Inflammatory macrophage treated with lipopolysaccharide for 1 hour (primary cell): ENCODE results near the gene BEX2.
"Not testable (repeated sequence)": the region's sequence is repeated elsewhere in the genome, so short reads cannot be mapped to it uniquely, and the experiment has no call there.

Experiments
- DNase-seq, 2 donors: peaks; one replicate each; pipeline ENCODE4 v3.0.0-alpha.2; 2020 to 2022

BEX2 gene

DNA sequence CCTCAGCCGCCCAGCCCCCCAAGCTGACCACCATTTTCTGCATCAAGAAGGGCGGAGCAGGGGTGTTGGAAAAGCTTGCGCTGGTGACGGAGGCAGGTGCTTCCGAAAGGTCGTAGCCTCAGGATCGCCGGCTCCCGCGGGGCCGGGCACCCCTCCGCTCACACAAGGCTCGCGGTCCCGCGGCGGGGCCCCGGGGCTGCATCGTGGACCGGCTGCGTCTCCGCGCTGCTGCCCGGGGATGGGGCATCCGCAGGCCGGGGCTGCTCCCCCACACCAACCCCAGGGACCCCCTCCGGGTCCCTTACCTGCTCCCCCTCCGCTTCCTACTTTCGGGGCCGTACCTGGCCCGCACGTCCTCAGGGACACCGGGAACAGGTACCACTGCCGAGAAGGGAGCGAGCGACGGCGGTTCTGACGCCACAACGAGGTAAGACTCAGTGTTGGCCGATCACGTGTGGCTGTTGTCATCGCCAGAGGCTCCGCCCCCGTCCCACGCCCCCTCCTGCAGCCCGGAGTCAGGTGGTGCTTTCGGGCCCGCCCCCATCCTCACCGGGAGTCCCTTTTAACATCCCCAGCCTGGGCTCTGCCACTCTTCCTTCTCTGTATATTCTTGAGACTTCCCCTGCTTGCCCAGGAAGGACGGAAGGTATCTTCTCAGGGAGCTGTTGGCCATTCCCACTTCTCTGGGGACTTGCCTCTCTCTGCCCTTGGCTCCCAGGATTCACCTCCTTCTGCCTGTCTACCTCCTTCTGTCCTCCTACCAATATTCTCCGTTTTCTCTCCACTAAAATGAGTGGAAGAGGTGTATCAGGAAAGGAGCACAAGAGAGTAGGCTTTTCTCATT is at the start of gene BEX2:
TSS of gene BEX2 (minus strand) at position 436 of the 844 bp plus-strand sequence. CDS start 1,014 bp downstream, outside the sequence.
- DNase-seq = peak; percentile 23 to 25

DNA sequence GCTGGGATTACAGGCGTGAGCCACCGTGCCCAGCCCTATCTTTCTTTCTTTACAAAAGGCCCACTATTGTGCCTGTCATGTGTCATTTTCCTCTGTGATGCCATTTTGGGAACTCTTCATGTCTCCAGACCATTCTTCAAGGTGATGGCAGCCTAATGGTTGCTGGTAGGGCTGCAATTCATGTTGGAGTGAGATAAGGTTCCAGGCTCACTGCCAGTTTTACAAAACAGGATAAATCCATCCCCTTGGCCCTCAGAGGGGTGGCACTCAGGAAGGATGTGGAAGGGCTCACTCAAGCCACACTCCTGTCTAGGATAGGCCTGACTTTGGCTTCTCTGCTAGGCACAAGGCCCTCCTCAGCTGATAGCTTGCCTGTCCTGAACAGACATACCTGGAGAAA is 49.3 kb upstream of the BEX2 start:
- DNase-seq = no peak

DNA sequence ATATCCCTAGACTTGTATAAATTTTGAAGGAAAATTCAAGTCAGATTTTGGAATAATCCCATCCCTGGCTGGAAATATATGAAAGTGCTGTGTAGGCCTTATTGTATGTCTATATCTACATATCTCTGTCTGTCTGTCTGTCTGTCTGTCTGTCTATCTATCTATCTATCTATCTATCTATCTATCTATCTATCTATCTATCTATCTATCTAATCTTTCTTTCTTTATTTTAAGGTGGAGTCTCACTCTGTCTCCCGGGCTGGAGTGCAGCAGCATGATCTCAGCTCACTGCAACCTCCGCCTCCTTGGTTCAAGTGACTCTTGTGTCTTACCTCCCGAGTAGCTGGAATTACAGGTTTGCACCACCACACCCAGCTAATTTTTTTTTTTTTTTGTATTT is 48.8 kb upstream of the BEX2 start:
- DNase-seq = not testable (repeated sequence)

DNA sequence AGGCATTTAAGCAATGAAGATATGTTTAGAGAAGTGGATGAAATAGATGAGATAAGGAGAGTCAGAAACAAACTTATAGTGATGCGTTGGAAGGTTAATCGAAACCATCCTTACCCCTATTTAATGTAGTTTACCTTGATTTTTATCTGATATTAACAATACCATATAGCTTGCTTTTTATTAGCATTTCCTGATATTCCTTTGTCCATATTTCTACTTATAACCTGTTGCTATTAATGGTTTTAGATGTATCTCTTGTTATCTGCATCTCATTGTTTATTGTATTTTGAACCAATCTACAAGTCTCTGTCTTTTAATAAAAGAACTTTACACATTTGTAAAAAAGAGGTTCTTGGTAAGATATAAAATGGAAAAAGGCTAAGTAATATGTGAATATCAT is 47.1 kb upstream of the BEX2 start:
- no peak for DNase-seq

DNA sequence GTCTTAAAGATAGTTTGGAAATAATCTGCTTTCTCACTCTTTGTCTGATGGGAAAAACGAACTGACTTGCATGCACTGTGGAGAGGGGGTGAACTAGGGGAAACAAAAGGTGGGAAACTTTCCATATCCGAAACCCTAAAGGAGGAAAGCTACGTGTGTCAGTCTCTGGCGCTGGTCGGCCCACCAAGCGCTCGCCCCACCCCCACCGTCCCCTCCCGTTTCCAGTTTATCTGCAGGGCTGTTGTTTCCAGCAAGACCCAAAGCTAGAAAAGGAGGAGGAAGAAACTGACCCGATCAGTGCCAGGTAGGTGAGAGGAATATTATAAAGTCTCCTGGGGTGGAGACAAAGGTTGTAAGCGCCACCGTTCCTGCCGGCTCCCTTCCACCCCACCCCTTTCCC is 46.1 kb upstream of the BEX2 start:
- DNase-seq = no peak

DNA sequence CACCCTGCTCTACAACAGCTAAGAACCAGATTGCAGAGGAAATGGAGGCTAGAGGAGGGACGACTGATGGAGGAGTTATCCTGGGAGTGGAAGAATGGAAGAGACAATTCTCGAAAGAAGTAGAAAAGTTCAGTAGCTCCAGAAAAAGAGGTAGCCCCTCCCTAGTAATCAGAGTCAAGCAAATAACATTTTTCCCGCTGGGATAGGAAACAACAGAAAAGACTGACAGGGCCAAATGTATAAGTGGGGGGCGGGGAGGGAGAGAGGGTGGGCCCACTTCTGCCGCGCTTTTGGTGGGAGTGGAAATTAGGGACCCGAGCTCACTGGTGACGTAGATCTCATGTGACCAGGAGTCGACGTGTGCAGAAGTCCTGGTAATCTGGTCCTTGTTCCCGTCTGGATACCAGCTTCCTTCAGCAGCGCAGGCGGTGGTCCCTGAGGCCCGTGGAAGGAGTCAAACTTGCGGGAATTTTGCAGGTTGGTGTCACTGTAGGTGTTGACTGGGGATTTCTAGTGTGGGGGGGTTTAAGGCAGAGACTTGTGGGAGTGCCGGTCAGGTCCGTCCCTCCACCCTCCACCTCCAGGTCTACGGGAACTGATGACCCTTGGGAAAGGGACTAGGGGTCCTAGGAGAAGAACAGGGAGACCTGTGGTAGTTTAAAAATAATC is 45.5 kb upstream of the BEX2 start, which contains the start of gene TCEAL9:
TSS of gene TCEAL9 (plus strand) at position 377 of the 669 bp plus-strand sequence. CDS start 1,179 bp downstream, outside the sequence.
- peak; percentile 12 to 19 for DNase-seq

DNA sequence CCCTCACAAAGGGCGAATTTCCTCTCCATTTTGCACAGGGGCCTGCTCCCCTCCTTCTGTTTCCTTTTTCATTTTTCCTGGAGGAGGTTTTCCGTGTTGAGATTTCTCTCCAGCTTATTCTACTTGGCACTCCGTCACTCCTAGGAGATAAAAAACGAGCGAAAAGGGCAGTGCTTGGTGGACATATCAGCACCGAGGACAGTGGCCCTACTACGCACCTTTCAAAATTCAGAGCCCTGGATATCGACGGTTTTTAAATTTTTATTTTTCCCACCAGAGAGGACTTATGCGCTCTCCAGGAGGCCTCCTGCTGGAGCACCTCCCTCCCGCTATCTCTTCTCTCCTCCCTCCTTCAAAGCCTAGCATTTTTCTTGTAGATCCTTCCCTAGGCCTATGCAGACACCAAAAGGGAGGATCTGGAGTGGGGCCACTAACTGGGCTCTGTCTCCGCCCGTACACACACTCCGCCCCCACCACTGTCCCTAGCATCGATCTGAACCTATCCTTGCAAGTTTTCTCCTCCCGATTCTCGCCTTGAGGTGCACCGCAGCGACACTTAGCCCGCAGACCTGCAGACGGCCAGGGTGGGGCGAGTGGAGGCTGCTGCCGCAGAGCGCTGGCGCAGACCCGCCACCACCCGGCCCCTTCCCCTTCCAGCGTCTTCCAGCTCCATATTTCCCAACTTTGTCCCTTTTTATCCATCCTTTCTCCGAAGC is 37.0 kb upstream of the BEX2 start:
- no peak for DNase-seq

DNA sequence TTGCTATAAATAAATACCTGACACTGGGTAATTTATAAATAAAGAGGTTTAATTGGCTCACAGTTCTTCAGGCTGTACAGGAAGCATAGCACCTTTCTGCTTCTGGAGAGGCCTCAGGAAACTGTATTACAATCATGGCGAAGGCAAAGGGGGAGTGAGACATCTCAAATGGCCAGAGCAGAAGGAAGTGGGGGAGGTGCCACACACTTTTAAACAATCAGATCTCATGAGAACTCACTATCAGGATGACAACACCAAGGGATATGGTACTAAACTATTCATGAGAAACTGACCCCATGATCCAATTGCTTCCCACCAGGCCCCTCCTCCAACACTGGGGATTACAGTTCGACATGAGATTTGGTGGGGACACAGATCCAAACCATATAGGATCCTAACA is 33.8 kb upstream of the BEX2 start:
- no peak for DNase-seq

DNA sequence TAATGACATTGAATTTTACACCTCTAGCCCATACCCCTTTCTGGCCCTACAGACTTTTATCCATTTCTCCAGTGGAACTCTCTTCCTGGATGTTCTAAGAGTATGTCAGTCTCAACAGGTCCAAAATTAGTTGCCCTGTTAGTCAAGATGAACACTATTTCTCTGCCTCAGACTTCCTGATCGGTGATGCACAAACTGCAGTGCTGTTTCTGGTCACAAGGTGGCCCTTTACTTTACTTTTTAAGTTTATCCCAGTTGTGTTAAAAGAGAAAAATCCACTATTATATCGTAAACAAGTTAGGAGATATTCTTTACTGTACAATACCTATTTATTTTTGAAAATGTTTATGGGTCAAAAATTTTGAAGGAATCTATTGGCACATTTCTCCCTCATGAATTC is 32.3 kb upstream of the BEX2 start:
- DNase-seq = peak; percentile 13 to 56

DNA sequence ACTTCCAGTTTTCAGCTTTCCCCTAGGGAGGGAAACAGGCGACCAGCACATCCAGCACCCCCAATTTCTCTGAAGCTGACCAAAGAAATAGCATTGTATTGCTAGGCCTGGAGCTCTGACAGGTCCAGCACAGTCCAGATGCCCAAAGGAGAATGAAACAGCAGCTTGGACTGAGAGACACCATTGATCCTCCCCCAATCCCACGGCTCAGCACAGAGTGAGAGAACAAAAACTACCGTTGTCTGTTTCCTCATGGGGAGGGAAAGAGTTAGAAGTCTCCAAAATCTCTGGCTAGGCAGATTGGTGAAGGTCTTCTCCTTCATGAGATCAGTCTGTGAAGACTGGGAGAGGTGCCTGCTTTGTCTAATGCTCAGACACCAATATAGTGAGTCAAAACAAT is 27.9 kb upstream of the BEX2 start:
- DNase-seq = no peak

DNA sequence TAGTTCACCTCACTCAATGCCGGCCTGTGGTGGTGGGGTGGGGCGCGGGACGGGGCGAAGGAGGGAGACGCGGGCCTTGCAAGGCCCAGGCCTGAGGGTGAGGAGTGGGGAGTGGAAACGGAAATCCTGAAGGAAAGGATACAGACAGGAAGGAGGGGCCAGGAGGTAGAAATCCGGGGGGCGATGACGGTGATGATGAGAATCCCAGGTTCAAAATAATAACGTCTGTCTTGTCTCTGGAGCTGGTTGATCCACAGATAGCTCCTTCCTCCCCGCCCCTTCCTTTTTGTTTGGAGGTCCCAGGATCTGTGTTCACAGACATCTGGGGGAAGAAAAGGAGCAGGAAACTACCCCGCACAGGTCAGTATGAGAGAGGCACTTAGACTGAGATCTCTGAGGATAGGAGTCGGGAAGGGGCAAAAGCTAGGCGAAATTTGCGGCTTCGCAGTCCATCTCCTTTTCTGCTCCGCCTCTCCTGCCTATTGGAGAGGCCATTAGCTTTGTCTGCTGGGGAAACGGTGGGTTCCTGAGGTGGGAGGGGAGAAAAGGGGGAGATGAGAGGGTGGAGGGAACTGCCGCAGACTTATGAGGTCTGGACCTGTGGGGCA is 20.0 kb upstream of the BEX2 start:
- DNase-seq = no peak

DNA sequence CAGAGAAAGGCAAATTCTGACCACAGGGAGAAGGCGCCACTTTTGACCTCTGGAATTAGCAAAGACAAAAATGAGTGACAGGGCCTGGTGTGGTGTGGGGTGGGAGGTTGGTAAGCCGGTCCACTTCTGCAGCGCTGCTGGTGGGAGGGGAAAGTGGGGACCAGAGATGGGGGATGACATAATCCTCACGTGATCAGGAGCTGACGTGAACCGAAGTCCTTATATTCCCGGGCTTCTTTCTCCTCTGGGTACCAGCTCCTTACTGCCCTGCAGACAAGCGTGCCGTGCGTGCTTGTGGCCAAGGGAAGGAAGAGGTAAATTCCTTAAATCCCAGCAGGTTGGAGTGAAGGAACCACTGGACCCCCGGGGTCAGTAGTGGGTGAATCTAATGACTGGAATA is 19.2 kb upstream of the BEX2 start, which contains the start of gene TCEAL7:
TSS of gene TCEAL7 (plus strand) at position 249 of the 400 bp plus-strand sequence. CDS start 1,165 bp downstream, outside the sequence.
- DNase-seq = no peak

DNA sequence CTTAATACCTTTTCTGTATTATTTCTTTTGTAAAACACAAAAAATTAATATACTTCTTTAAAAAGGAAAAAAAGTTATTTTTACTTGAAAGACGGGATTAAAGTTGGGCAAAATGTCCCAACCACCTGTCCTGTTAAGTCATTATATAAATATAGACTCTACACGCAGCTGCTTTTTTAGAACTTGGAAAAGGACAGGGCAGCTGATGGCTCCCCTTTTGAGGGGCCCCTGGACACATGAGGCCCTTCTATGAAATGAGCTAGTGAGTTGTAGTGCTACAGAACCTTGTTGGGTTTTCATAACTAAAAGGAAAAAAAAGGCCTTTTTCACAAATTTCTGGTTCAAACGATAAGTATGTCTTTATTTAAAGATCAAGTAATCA is 600 bp upstream of the BEX2 start:
- no peak for DNase-seq

DNA sequence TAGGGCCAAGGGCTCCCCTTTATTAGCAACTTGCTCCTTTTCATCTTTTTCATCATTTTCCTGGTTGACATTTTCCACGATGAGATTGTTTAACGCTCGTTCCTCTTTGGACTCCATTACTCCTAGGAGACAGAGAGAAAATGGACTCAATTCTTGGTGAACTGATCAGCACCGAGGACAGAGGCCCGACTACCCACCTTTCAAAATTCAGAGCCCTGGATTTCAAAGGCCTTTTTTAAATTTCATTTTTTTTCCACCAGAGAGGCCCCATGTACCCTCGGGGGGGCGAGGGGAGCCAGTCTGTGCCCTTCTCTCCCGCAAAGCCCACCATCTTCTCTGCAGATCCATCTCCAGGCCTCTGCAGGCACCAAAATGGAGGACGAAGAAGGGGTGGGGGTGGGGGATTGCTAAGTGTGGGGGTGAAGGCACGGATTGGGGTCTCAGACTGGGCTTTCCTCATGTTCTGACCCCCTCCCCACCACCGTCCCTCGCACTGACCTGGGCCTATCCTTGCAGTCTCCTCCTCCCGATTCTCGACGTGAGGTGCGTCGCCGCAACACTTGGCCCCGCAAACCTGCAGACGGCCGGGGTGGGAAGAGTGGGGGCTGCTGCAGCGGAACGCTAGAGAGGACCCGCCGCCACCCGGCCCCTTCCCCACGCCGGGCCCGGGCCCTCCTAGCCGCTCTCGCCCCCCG is 783 bp downstream of the BEX2 start:
- no peak for DNase-seq

DNA sequence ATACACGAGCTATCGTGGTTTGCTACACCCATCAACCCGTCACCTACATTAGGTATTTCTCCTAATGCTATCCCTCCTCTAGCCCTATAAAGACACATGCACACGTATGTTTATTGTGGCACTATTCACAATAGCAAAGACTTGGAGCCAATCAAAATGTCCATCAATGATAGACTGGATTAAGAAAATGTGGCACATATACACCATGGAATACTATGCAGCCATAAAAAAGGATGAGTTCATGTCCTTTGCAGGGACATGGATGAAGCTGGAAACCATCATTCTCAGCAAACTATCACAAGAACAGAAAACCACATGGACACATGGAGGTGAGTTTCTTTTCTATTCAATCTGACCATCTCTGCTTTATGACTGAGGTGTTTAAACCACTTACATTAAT is 5.1 kb downstream of the BEX2 start:
- not testable (repeated sequence) for DNase-seq

DNA sequence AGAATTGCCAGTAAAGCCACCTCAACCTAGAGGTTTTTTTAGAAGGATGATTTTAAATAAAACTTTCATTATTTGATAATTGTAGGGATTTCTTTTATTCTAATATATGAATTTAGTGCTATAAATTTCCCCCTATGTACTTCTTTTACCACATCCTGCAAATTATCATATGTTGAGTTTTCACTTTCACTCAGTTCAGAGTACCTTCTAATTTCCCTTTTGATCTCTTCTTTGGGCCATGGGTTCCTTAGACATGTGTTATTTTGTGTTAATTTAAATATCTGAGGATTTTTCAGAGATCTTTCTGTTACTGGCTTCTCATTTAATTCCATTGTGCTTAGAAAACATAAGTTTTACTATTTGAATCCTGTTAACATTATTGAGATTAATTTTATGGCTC is 6.1 kb downstream of the BEX2 start:
- DNase-seq = no peak

DNA sequence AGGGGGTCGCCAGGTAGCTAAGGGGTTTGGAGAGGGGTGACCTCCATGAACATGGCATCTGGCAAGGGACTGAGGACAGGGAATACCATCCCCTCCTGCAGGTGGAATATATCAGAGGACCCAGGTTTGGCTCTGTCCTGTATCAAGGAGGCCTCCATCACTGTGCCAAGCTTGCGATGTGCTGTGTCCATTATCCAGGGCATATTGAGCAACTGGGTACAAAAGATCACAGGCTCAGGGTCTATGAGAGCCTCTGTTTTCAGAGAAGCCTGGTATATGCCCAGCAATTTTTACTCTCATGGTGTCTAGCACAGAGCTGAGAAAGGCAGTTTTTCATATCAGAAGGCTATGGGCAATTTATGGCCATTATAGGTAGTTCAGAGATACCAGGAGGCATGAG is 17.7 kb downstream of the BEX2 start:
- DNase-seq = no peak

DNA sequence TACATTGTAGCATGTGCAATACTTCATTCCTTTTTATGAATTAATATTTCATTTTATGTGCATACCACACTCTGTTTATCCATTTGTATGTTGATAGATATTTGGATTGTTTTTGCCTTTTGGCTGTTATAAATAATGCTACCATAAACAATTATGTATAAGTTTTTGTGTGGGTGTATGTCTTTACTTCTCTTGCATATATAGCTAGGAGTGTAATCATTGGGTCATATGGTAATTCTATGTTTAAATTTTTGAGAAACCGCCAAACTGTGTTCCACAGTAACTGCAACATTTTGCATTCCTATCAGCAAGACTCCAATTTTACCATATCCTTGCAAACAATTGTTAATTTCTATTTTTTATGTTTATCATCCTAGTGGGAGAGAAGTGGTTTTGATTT is 31.2 kb downstream of the BEX2 start:
- DNase-seq = no peak

DNA sequence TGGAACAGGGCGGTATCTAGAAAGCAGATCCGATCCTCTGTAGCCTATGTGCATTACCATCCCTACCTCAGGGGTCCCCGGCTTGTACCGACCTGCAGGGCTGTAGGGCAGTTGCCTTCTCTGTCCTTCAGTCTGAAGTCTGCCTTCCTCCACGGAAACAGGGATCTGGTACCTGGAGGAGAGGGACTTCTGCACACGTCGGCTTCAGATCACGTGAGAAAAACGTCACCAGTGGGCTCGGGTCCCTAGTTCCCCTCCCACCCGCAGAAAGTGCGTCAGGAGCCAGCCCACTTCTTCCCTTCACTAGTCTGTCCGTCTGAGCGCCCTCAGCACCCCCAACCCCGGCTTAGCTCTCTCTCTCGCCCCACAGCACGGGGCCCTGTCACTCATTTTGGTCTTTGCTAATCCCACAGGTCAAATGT is 34.2 kb downstream of the BEX2 start, which contains the start of gene TCEAL5:
TSS of gene TCEAL5 (minus strand) at position 170 of the 422 bp plus-strand sequence. CDS start 2,187 bp downstream, outside the sequence.
- no peak for DNase-seq

DNA sequence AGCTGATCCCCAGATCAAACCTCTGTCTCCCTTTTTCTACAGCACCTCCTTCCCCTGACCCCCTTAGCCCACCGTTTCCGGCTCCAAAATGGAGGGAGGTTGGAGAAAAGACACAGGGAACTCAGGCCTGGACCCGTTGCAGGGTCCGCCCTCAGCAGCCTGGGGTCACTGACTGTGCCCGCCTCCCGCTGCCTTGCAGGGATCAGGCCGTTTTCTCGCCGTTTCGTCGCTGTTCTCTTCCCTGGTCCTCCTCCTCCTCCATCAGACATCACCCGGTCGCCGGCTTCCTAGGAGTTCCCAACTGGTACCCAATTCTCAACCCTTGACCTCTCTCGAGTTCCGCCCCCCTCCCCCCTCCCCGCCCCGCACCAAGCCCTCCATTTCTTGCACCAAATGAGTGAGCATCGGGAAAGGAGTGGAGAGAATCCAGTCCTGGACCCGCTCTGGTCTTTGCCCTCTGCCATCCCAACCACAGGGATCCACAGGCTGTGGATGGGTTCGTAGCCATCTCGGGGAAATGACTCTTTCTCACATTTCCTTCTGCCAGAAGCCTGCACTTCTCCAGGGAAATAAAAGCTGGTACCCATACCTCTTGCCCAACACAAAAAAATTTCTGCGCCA is 34.7 kb downstream of the BEX2 start:
- DNase-seq = no peak

DNA sequence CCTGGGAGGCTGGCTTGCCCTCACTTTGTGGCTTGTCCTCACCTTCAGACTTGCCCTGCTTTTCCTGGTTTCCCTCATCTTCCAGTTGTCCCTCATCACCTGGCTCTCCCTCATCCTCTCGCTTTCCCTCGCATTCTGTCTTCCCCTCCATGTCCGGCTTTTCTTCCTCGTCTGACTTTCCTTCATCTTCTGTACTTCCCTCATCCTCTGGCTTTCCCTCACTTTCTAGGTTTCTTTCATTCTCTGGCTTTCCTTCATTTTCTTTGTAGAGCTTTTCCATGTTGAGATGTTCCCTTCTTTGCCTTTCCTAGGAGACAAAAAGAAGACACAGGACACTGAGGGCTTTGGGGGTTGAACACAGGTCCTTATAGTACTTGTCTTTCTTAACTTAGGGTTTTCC is 36.5 kb downstream of the BEX2 start:
- DNase-seq = no peak
